ENCODE data around the gene LMO7.
"Not testable (repeated sequence)": the region's sequence is repeated elsewhere in the genome, so short reads cannot be mapped to it uniquely, and the experiment has no call there.

The LMO7 gene

GRCh38 chr13:75695908-75696307, 59.8 kb downstream of the LMO7 start:
- in situ Hi-C loops (cut with MboI; ENCODE audit: low sequenced_read_pairs): not testable (repeated sequence)

GRCh38 chr13:75699062-75699461, 62.9 kb downstream of the LMO7 start:
- in situ Hi-C loops (cut with MboI; ENCODE audit: low sequenced_read_pairs): no loop called here

GRCh38 chr13:75699717-75700116, 63.6 kb downstream of the LMO7 start:
- in situ Hi-C loops (cut with MboI; ENCODE audit: low sequenced_read_pairs): not testable (repeated sequence)

GRCh38 chr13:75700552-75700951, 64.4 kb downstream of the LMO7 start:
- in situ Hi-C loops (cut with MboI; ENCODE audit: low sequenced_read_pairs): no loop called here

- in situ Hi-C loops (cut with MboI; ENCODE audit: low sequenced_read_pairs): no loop called here
Measured at GRCh38 chr13:75702476-75702875, 66.3 kb downstream of the LMO7 start.

- in situ Hi-C loops (cut with MboI; ENCODE audit: low sequenced_read_pairs): no loop called here
Measured at GRCh38 chr13:75703769-75704168, 67.6 kb downstream of the LMO7 start.

- in situ Hi-C loops (cut with MboI; ENCODE audit: low sequenced_read_pairs): no loop called here
Measured at GRCh38 chr13:75704194-75704926, 68.2 kb downstream of the LMO7 start.

GRCh38 chr13:75704927-75705288, 68.8 kb downstream of the LMO7 start:
- in situ Hi-C loops (cut with MboI; ENCODE audit: low sequenced_read_pairs): no loop called here

- in situ Hi-C loops (cut with MboI; ENCODE audit: low sequenced_read_pairs): no loop called here
Measured at GRCh38 chr13:75705395-75705794, 69.3 kb downstream of the LMO7 start.

GRCh38 chr13:75705908-75706307, 69.8 kb downstream of the LMO7 start:
- in situ Hi-C loops (cut with MboI; ENCODE audit: low sequenced_read_pairs): no loop called here

- in situ Hi-C loops (cut with MboI; ENCODE audit: low sequenced_read_pairs): no loop called here
Measured at GRCh38 chr13:75713852-75714251, 77.7 kb downstream of the LMO7 start.

GRCh38 chr13:75715601-75716523, 79.7 kb downstream of the LMO7 start:
- in situ Hi-C loops (cut with MboI; ENCODE audit: low sequenced_read_pairs): no loop called here

GRCh38 chr13:75717525-75717924, 81.4 kb downstream of the LMO7 start:
- in situ Hi-C loops (cut with MboI; ENCODE audit: low sequenced_read_pairs): no loop called here

- in situ Hi-C loops (cut with MboI; ENCODE audit: low sequenced_read_pairs): no loop called here
Measured at GRCh38 chr13:75721307-75721706, 85.2 kb downstream of the LMO7 start.

- in situ Hi-C loops (cut with MboI; ENCODE audit: low sequenced_read_pairs): no loop called here
Measured at GRCh38 chr13:75723901-75724300, 87.8 kb downstream of the LMO7 start.

GRCh38 chr13:75724752-75725517, 88.8 kb downstream of the LMO7 start:
- in situ Hi-C loops (cut with MboI; ENCODE audit: low sequenced_read_pairs): no loop called here

- in situ Hi-C loops (cut with MboI; ENCODE audit: low sequenced_read_pairs): no loop called here
Measured at GRCh38 chr13:75725736-75726135, 89.6 kb downstream of the LMO7 start.

GRCh38 chr13:75726306-75726705, 90.2 kb downstream of the LMO7 start:
- in situ Hi-C loops (cut with MboI; ENCODE audit: low sequenced_read_pairs): no loop called here

- in situ Hi-C loops (cut with MboI; ENCODE audit: low sequenced_read_pairs): not testable (repeated sequence)
Measured at GRCh38 chr13:75733113-75733512, 97.0 kb downstream of the LMO7 start.

- in situ Hi-C loops (cut with MboI; ENCODE audit: low sequenced_read_pairs): no loop called here
Measured at GRCh38 chr13:75736173-75736572, 100.0 kb downstream of the LMO7 start.

- in situ Hi-C loops (cut with MboI; ENCODE audit: low sequenced_read_pairs): no loop called here
Measured at GRCh38 chr13:75738841-75739240, 102.7 kb downstream of the LMO7 start.
